Stomach (tissue), 9 donors: Measurements from ENCODE around the gene DPP6. TPM values are rescaled to one million over a fixed set of nuclear protein-coding genes. Genes with fewer than 3 reads are reported as not detected.
A peak's percentile ranks its signal among the peaks of the same experiment; 100 is the strongest.

ENCODE experiments used
- DNase-seq, 2 donors: peaks; one replicate each; pipeline versions ENCODE4 v3.0.0 to v3.0.0-alpha.2; 2013 to 2019
- H3K27ac ChIP-seq, 5 donors: fragments of 200-600 bp in 4 of 5; sonication (generic) in 4 of 5; one replicate each; pipeline ENCODE4 v1.5.1; 2013 to 2019; ENCODE audit warnings: mild to moderate bottlenecking in 1 of 5, moderate library complexity in 1 of 5
- H3K27me3 ChIP-seq, 3 donors: fragments of 200-600 bp; sonication (generic); one replicate each; pipeline ENCODE4 v1.5.1; 2017 to 2019; ENCODE audit warnings: mixed run types in 1 of 3
- H3K36me3 ChIP-seq, 4 donors: fragments of 200-600 bp; sonication (generic); 1 replicate in 3 of 4; 2 replicates in 1 of 4; pipeline ENCODE4 v1.5.1; 2016 to 2019
- H3K4me1 ChIP-seq, 4 donors: fragments of 200-600 bp; sonication (generic); one replicate each; pipeline ENCODE4 v1.5.1; 2016 to 2019
- H3K4me3 ChIP-seq, 4 donors: fragments of 200-600 bp; sonication (generic) in 3 of 4; one replicate each; pipeline ENCODE4 v1.5.1; 2016 to 2019; ENCODE audit warnings: mild to moderate bottlenecking in 1 of 4
- H3K9me3 ChIP-seq, 4 donors: fragments of 200-600 bp; sonication (generic); one replicate each; pipeline ENCODE4 v1.5.1; 2016 to 2019
- EP300 ChIP-seq: sonication (generic); formaldehyde crosslinking; IDR thresholded peaks from one replicate; pipeline ENCODE4 v1.6.1; 2017; ENCODE audit warnings: antibody characterized with exemption
- POLR2A ChIP-seq, 4 donors: fragments of 450-650 bp; IDR thresholded peaks; one replicate each; pipeline ENCODE4 v1.6.1; 2016; ENCODE audit warnings: antibody characterized with exemption in 4 of 4, control low read depth in 2 of 4, mild to moderate bottlenecking in 1 of 4, moderate library complexity in 1 of 4
- POLR2AphosphoS5 ChIP-seq, 3 donors: sonication (generic); formaldehyde crosslinking; IDR thresholded peaks; one replicate each; pipeline ENCODE4 v1.6.1; 2016; ENCODE audit warnings: antibody characterized with exemption in 3 of 3
- WGBS, 5 donors: extraction: QIAGEN DNeasy Blood & Tissue Kit in 3 of 5; methylation state at CpG; one replicate each; pipeline versions ENCODE4 v1.1.5 to v1.1.7; 2013 to 2018; 5-methylcytosine and 5-hydroxymethylcytosine counted together
- intact Hi-C: fragments of 100-400 bp; cut with DNase I; formaldehyde crosslinking; loops from one replicate; pipeline ENCODE4 v1.15.1; 2023; ENCODE audit warnings: low total_unique reads
- polyA plus RNA-seq, 3 donors: library from polyadenylated mRNA; stranded (reverse); fragments of 200-250 nt; gene quantifications; one replicate each; pipeline ENCODE4 v1.2.3, GENCODE V29; 2013
- total RNA-seq, 5 donors: library from RNA; depleted of rRNA; stranded (reverse); fragments of >200 nt; gene quantifications; one replicate each; pipeline versions ENCODE4 v1.1.0 to v1.2.3, GENCODE V29; 2014 to 2016
- TF ChIP-seq, protein P1 (sequence below), 7 experiments: fragments of 450-650 bp in 4 of 7; fragments of 200-600 bp in 3 of 7; sonication (generic) in 3 of 7; IDR thresholded peaks; one replicate each; pipeline ENCODE4 v1.5.1; 2016 to 2019; ENCODE audit warnings: antibody characterized with exemption in 7 of 7, control low read depth in 2 of 7, mild to moderate bottlenecking in 1 of 7
- donor health status: healthy with polysubstance abuse.
- donor health status: Bipolar disorder and iron deficiency.
- donor health status: healthy.

Gene DPP6
- total and polyA plus RNA-seq, 8 donors, result 0.15 to 29.8 (median 4.9) TPM

DNA sequence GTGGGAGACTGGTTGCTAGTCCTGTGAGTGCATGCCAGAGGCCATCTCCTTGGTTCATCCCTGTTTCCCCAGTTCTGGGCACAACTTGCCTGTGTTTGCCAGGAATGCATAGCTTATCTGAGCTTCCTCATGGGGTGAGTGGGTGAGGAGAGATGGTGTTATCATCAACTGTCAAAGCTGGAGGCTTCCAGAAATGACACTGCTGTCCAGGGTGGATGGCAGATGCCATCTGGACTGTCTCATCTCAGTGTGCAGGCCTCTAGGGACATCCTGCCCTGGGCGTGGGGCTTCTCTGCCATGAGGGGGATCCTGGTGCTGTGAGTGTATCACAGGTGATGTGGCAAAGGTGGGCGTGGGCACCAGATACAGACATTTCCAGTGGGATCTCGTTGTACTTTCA, 328.6 kb downstream of the DPP6 start:
- no peaks in the 10 kb centered on the region for H3K9me3 ChIP-seq
- H3K27ac ChIP-seq, result no peak overlapping the region
- H3K27me3 ChIP-seq, result no peaks in the 10 kb centered on the region
- WGBS, 5 donors, result 53 to 77% (median 72%) methylated on average over 3 of the region's 3 CpGs
- no peaks in the 10 kb centered on the region for H3K4me1 ChIP-seq
- no peaks in the 10 kb centered on the region for H3K36me3 ChIP-seq
- no peak for DNase-seq
- TF ChIP-seq POLR2AphosphoS5 (IDR thresholded peaks at IDR 0.05) (no peak), POLR2A (IDR thresholded peaks at IDR 0.05) (no peak), EP300 (no peak)
- TF ChIP-seq, protein P1, sequence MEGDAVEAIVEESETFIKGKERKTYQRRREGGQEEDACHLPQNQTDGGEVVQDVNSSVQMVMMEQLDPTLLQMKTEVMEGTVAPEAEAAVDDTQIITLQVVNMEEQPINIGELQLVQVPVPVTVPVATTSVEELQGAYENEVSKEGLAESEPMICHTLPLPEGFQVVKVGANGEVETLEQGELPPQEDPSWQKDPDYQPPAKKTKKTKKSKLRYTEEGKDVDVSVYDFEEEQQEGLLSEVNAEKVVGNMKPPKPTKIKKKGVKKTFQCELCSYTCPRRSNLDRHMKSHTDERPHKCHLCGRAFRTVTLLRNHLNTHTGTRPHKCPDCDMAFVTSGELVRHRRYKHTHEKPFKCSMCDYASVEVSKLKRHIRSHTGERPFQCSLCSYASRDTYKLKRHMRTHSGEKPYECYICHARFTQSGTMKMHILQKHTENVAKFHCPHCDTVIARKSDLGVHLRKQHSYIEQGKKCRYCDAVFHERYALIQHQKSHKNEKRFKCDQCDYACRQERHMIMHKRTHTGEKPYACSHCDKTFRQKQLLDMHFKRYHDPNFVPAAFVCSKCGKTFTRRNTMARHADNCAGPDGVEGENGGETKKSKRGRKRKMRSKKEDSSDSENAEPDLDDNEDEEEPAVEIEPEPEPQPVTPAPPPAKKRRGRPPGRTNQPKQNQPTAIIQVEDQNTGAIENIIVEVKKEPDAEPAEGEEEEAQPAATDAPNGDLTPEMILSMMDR (IDR thresholded peaks at IDR 0.05), result no peak
- intact Hi-C loops, result no loop called here
- H3K4me3 ChIP-seq, result no peak overlapping the region

DNA sequence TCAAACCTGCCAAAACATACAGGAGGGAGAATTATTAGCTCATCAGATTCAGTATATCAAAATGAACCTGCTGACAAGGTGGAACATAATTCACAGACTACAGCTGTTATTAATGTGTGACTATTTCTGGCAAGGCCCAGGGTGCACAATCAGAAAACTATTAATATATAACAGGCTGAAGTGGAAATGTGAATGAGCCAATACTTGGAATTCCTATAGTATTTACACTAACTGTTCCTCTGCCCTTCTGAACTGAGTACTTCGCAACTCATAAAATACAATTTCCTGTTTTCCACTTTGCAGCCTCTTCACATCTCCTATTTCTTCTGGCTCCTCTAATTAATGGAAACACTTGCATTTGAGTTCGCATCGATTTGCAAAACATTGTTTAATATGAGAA, 330.8 kb downstream of the DPP6 start:
- H3K27ac ChIP-seq, result no peak overlapping the region
- intact Hi-C loops, result no loop called here
- peak in 1 of 2 donors; percentile 30 for DNase-seq

DNA sequence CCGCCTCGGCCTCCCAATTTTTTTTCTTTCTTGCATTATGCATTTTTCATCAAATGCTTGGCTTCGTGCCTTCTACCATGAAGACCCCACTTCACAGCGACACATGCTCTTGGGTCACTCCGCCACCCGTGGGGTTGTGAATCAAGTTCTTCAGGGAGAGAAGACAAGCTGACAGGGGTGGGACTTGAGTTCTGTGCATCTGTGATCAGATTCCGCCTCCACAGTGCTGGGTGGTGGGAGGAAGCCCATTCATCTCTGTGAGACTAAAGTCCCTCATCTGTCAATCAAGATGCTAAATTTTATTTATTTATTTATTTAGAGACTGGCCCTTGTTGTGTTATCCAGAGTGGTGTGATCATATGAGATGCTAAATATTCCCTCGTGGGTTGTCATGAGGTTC, 333.0 kb downstream of the DPP6 start:
- Histone ChIP-seq H3K36me3 (no peaks in the 10 kb centered on the region), H3K4me3 (no peak overlapping the region), H3K27ac (no peak overlapping the region), H3K4me1 (no peaks in the 10 kb centered on the region), H3K9me3 (no peaks in the 10 kb centered on the region), H3K27me3 (no peaks in the 10 kb centered on the region)
- WGBS, 5 donors, result 82 to 90% (median 88%) methylated on average over 8 of the region's 8 CpGs
- TF ChIP-seq POLR2A (IDR thresholded peaks at IDR 0.05), result no peak
- TF ChIP-seq POLR2AphosphoS5 (IDR thresholded peaks at IDR 0.05), result no peak
- TF ChIP-seq, protein P1 (IDR thresholded peaks at IDR 0.05), result no peak
- TF ChIP-seq EP300, result no peak
- intact Hi-C loops, result no loop called here
- no peak for DNase-seq

More for the DNA sequence above, 330.8 kb downstream of the DPP6 start:
- Histone ChIP-seq H3K36me3 (no peaks in the 10 kb centered on the region), H3K27me3 (no peaks in the 10 kb centered on the region), H3K4me1 (no peaks in the 10 kb centered on the region), H3K9me3 (no peaks in the 10 kb centered on the region), H3K4me3 (no peak overlapping the region)
- 64 to 75% (median 73%) methylated on average over 3 of the region's 3 CpGs for WGBS, 5 donors
- no peak for TF ChIP-seq POLR2A (IDR thresholded peaks at IDR 0.05)
- TF ChIP-seq, protein P1 (IDR thresholded peaks at IDR 0.05), result no peak
- no peak for TF ChIP-seq POLR2AphosphoS5 (IDR thresholded peaks at IDR 0.05)
- TF ChIP-seq EP300, result no peak

DNA sequence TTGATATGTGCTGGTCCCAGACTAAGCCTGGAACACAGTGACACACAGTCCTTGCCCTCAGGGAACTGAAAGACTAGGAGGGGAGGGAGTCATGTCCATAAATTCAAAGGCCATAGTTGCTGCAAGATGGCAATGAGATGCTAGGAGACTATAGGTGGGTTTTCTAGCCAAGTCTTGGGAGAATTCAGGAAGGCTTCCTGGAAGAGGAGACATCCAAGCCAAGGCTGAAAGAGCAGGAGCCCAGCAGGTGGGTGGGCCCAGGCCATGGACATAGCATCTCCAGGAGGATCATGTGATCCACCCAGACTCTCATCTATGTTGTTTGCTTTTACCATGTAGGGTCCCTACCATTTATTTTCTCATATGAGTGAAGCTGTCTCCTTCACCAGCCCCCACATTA, 335.1 kb downstream of the DPP6 start:
- TF ChIP-seq, protein P1 (IDR thresholded peaks at IDR 0.05), result no peak
- no peak overlapping the region for H3K27ac ChIP-seq
- H3K4me1 ChIP-seq, result no peaks in the 10 kb centered on the region
- H3K36me3 ChIP-seq, result no peaks in the 10 kb centered on the region
- no peak overlapping the region for H3K4me3 ChIP-seq
- H3K9me3 ChIP-seq, result no peaks in the 10 kb centered on the region
- DNase-seq, result no peak
- no peaks in the 10 kb centered on the region for H3K27me3 ChIP-seq
- intact Hi-C loops, result no loop called here
